Pulmonary artery endothelial cell (primary cell): ENCODE data around the gene OR6K2. TPM values are rescaled to one million over a fixed set of nuclear protein-coding genes. Genes with fewer than 3 reads are reported as not detected.
"Not testable (repeated sequence)": the region's sequence is repeated elsewhere in the genome, so short reads cannot be mapped to it uniquely, and the experiment has no call there.

ENCODE experiments used
- DNase-seq: peaks from one replicate; pipeline ENCODE4 v3.0.0-alpha.2; 2011; ENCODE audit warnings: low read depth, low spot score
- total RNA-seq: library from RNA; depleted of rRNA; stranded (reverse); fragments of >200 nt; gene quantifications from 2 replicates; pipeline ENCODE4 v1.2.3, GENCODE V29; 2014

The OR6K2 gene
- total RNA-seq, result not detected in 2 replicates

- DNase-seq, result no peak
Observed at GRCh38 chr1:158700552-158700951, at the start of gene OR6K2. Gene OR6K2, minus strand, starts transcription at chr1:158700652. Its CDS starts 0 bp downstream, at chr1:158700652.

DNA sequence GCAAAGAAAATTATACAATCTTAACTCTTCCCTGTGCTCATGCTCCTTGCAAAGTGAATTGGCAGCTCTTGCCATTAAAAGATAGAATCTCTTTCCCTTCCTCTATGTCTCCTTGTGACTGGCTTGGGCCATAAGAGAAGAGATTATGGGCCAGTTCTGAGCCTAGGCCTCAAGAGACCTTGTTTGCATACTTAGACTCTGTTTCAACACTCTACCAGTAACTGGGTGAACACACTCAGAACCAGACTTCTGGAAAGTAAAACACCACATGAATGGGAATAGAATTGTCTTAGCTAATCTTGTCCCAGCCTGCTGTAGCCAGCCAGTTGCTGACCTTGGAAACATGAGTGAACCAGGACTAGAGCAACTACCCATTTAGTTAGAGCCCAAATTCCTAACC is 35.4 kb upstream of the OR6K2 start:
- no peak for DNase-seq

GRCh38 chr1:158732524-158732923 is 32.1 kb upstream of the OR6K2 start:
- DNase-seq, result no peak

DNA sequence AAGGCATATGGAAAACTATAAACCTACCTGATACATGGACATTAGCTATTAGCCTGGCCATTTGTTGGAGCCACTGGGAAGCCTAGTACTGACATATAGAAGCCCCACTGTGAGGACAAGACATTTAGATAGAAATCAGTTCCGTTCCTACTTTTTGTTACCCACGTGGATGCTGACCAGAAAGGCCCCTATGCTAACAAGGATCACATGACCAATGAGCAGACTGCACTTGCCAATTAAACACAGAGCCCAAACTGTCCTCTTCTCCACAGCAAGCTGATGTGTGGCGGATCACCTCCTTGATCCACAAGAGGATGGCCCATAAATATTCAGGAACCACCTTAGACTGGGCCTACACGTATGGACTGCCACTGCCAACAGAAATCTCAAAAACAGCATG is 31.3 kb upstream of the OR6K2 start:
- no peak for DNase-seq

DNA sequence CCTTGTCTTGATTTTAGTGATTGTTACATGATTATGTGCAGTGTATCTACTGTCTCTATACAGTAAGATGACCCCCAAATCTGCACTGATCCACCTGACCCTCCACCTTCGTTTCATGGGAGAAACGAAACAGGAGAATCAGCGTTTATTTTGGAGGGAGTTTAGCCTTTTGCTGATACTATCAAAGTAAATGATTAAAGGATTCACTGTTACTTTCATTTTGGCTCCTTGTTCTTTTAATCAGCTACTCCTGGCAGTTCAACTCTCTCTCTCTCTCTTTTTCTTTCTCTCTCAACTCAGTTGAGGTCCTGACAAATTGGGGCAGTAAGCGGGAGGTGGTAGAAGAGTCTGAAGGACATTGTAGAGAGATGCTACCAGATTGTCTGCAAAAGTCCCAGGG is 30.0 kb upstream of the OR6K2 start:
- DNase-seq, result no peak

- DNase-seq, result no peak
Observed at GRCh38 chr1:158728510-158729225, 28.2 kb upstream of the OR6K2 start.

DNA sequence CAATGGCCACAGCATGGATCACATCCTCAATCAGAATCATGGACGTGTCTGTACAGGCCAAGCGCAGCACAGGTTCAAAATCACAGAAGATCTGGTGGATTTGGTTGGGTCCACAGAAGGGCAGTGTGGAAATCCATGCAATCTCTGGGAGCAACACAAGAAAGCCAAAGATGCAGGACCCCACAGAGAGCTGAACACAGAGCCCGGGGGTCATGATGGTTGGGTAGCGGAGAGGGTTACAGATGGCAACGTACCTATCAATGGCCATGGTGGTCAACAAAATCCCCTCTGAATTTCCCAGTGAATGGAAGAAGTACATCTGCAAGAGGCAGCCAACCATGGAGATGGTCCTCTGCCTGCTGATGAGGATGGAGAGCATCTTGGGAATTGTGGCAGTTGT is 24.0 kb upstream of the OR6K2 start:
- no peak for DNase-seq

GRCh38 chr1:158720620-158721019 is 20.2 kb upstream of the OR6K2 start, which contains the start of gene OR6K3:
Gene OR6K3, minus strand, starts transcription at chr1:158720720. Its CDS starts 2,605 bp downstream, at chr1:158718115.
- DNase-seq, result no peak

GRCh38 chr1:158719664-158720063 is 19.2 kb upstream of the OR6K2 start:
- DNase-seq, result no peak

GRCh38 chr1:158717344-158717743 is 16.9 kb upstream of the OR6K2 start:
- DNase-seq, result no peak

- no peak for DNase-seq
Observed at GRCh38 chr1:158716335-158716734, 15.9 kb upstream of the OR6K2 start.

DNA sequence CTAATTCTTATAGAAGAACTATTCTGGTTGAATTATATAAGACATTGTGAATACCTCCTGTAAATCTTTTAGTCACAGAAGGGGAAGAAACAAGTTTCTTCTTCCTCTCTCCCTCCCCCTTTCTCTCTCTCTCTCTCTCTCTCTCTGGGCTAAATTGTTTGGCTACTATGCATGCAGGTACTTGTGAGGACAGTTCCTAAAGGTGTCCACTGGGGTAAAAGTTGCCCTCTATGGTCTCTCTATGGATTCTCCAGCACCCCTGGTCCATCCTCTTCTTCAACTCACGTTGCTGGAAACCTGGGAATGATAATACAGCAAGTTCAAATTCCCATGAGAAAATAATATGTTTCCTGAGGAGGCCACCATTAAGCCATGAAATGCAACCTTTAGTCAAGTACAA is 14.3 kb upstream of the OR6K2 start:
- DNase-seq, result no peak

DNA sequence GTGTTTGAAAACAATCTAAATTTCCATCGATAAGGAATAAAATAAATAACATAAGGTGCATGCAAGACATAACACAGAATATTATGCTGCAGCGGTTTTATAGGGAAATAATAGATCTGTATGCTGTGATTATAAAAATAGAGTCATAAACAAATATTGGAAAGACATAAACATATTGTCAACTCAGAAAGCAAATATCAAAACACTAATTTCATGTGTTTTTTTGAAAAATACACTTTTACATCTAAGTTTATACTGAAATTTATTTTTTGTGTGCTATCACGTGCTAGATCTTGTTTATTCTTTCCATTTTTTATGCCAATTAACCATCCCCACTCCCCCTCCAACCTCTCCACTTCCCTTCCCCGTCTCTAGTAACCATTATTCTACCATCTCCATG is 10.6 kb upstream of the OR6K2 start:
- no peak for DNase-seq

- DNase-seq, result no peak
Observed at GRCh38 chr1:158706096-158706495, 5.6 kb upstream of the OR6K2 start.

- DNase-seq, result no peak
Observed at GRCh38 chr1:158694596-158694995, 5.9 kb downstream of the OR6K2 start.

- DNase-seq, result no peak
Observed at GRCh38 chr1:158692356-158692755, 8.1 kb downstream of the OR6K2 start.

GRCh38 chr1:158691907-158692306 is 8.5 kb downstream of the OR6K2 start:
- DNase-seq, result no peak

DNA sequence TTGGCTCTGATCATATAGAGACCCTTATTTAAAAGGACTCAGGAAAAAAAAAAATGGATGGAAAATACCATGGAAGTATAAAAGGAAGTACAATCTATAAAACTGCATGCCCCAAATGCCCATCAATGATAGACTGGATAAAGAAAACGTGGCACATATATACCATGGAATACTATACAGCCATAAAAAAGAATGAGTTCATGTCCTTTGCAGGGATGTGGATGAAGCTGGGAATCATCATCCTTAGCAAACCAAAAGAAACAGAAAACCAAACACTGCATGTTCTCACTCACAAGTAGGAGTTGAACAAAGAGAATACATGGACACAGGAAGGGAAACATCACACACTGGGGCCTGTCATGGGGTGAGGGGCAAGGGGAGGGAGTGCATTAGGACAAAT is 9.3 kb downstream of the OR6K2 start:
- DNase-seq, result not testable (repeated sequence)

DNA sequence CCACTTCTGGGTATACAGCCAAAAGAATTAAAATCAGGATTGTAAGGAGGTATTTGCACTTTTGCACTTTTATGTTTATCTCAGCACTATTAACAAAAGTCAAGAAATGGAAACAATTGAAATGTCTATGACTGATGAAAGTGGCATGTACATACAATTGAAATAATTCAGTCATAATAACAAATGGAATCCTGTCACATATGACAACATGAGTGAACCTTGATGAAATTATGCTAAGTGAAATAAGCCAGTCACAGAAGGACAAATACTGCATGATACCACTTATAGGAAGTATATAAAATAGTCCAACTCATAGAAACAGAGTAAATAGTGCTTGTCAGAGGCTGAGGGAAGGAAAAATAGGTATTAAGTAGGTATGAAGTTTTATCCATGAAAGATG is 10.6 kb downstream of the OR6K2 start:
- no peak for DNase-seq

GRCh38 chr1:158689110-158689509 is 11.3 kb downstream of the OR6K2 start:
- DNase-seq, result no peak

GRCh38 chr1:158688343-158688742 is 12.1 kb downstream of the OR6K2 start:
- not testable (repeated sequence) for DNase-seq

DNA sequence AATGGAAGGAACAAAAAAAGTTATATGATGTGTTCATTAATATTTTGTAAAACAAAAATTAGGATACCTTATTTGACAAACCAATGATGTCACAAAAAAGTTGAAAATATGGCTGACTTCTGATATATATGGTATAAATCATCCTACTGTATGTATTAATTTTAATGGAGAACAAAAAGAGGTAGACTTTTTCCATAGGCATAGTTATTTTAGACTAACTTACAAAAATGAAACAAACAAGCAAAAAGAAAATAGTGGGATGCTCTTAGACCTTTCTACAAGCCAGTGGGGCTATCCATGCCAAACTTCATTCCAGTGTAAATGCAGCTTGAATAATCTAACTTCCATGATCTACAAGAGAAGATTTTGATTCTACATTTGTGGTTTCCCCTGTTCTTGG is 13.4 kb downstream of the OR6K2 start:
- no peak for DNase-seq

DNA sequence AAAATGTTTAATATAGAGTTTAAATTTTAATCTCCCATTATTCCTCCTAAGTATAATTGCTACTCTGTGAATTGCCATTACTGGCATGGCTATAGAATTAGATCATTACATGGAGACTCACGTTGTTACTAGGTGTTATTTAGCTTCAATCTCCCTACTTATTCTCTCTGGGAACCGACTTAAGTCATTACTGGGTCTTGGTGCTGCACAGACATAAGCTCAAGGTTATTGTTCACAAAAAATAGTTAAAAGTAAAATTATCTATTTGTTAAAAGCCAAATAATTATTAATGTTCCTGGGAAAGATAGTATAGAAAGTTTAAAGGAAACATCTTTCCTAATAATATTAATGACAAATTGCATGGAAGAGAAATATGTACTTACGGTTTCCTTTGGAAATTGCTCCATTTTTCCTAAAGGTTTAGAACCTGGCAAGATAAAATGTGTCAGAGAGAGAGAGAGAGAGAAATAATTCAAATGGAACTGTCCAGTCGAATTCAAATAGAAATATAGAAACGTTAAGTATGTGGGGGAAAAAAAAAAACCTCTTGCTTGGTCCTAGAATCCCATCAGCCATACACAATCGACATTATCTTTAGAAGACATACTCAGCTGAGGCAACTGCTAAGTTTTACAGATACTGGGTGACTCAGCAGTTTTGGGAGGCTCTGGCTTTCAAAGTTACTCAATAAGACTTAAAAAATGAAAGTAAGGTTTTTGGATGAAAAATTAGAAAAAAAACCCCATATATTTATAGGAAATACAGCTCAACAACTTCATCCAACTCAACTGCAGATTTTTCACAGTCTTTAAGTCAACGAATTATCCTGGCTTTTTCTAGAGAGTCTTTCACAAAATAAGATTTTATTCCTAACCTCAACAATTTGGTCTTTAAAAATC is 14.1 kb downstream of the OR6K2 start, which contains the start of gene SPTA1:
Gene SPTA1, minus strand, starts transcription at position 605 of the 899 bp plus-strand sequence. Its CDS starts 198 bp downstream, at position 407.
- DNase-seq, result no peak
